Activated CD4-positive, CD25-positive, alpha-beta regulatory T cell treated with anti-CD3 and anti-CD28 coated beads, Interleukin-2, amount 50 U/mL, for 24 hours (primary cell): Measurements from ENCODE around the gene ZNF597.

ENCODE experiments used
- ATAC-seq, 2 donors: fragments of 150-1000 bp; cut with Tn5 transposase; one replicate each; pipeline ENCODE4 v1.10.0; 2021; ENCODE audit warnings: mild to moderate bottlenecking in 1 of 2, moderate library complexity in 1 of 2

ZNF597 gene

GRCh38 chr16:3443108-3444031, at the start of gene ZNF597, which contains the start of gene NAA60:
Gene ZNF597 (minus strand): TSS chr16:3443504. CDS start chr16:3443153, 351 bp downstream.
Gene NAA60 (plus strand): TSS chr16:3443680. CDS start chr16:3476228, 32,548 bp downstream.
- peak; percentile 94 to 95 for ATAC-seq

- ATAC-seq: no peak
Observed at GRCh38 chr16:3492356-3492755, 49.1 kb upstream of the ZNF597 start.

GRCh38 chr16:3490911-3491629, 47.8 kb upstream of the ZNF597 start:
- no peak for ATAC-seq

- ATAC-seq: no peak
Observed at GRCh38 chr16:3488801-3489200, 45.5 kb upstream of the ZNF597 start.

GRCh38 chr16:3487521-3488410, 44.5 kb upstream of the ZNF597 start:
- no peak for ATAC-seq

- no peak for ATAC-seq
Observed at GRCh38 chr16:3486506-3487215, 43.4 kb upstream of the ZNF597 start.

GRCh38 chr16:3485821-3486505, 42.7 kb upstream of the ZNF597 start:
- no peak for ATAC-seq

- no peak for ATAC-seq
Observed at GRCh38 chr16:3485097-3485745, 41.9 kb upstream of the ZNF597 start.

GRCh38 chr16:3484318-3485096, 41.2 kb upstream of the ZNF597 start:
- ATAC-seq: no peak

- no peak for ATAC-seq
Observed at GRCh38 chr16:3482659-3483241, 39.4 kb upstream of the ZNF597 start.

GRCh38 chr16:3481696-3482658, 38.7 kb upstream of the ZNF597 start:
- ATAC-seq: no peak

GRCh38 chr16:3480901-3481695, 37.8 kb upstream of the ZNF597 start:
- ATAC-seq: no peak

- ATAC-seq: peak; percentile 85 to 88
Observed at GRCh38 chr16:3479654-3480216, 36.4 kb upstream of the ZNF597 start.

GRCh38 chr16:3478242-3478925, 35.1 kb upstream of the ZNF597 start:
- no peak for ATAC-seq

GRCh38 chr16:3476409-3476808, 33.1 kb upstream of the ZNF597 start:
- ATAC-seq: no peak

GRCh38 chr16:3475604-3476375, 32.5 kb upstream of the ZNF597 start:
- no peak for ATAC-seq
